WTC11 (cell line): ENCODE data around the gene CHRNG. TPM values are rescaled to one million over a fixed set of nuclear protein-coding genes. Genes with fewer than 3 reads are reported as not detected.

Experiments
- CREB1 ChIP-seq: sonication (generic); formaldehyde crosslinking; IDR thresholded peaks from 2 replicates; pipeline ENCODE4 v1.8.0; 2023; ENCODE audit warnings: mild to moderate bottlenecking, missing genetic modification reagents
- CREM ChIP-seq: sonication (generic); formaldehyde crosslinking; IDR thresholded peaks from 2 replicates; pipeline ENCODE4 v1.8.1; 2022; ENCODE audit warnings: mild to moderate bottlenecking, missing genetic modification reagents, moderate library complexity
- E2F4 ChIP-seq: sonication (generic); formaldehyde crosslinking; IDR thresholded peaks from 2 replicates; pipeline ENCODE4 v1.8.1; 2022; ENCODE audit warnings: low read depth, mild to moderate bottlenecking, moderate library complexity, missing genetic modification reagents, borderline replicate concordance
- EMX1 ChIP-seq: fragments of 250-450 bp; sonication (Bioruptor Pico); IDR thresholded peaks from 2 replicates; pipeline ENCODE4 v1.8.0; 2021; ENCODE audit warnings: mild to moderate bottlenecking
- ERG ChIP-seq: fragments of 250-450 bp; sonication (Bioruptor Pico); IDR thresholded peaks from 2 replicates; pipeline ENCODE4 v1.8.0; 2021; ENCODE audit warnings: mild to moderate bottlenecking
- ESRRA ChIP-seq: sonication (generic); formaldehyde crosslinking; IDR thresholded peaks from 2 replicates; pipeline ENCODE4 v1.8.1; 2022; ENCODE audit warnings: mild to moderate bottlenecking, missing genetic modification reagents, borderline replicate concordance
- FOXJ3 ChIP-seq: sonication (generic); formaldehyde crosslinking; IDR thresholded peaks from 2 replicates; pipeline ENCODE4 v1.9.0; 2021; ENCODE audit warnings: missing genetic modification reagents, mild to moderate bottlenecking, borderline replicate concordance
- HMGXB4 ChIP-seq: sonication (generic); formaldehyde crosslinking; IDR thresholded peaks from 2 replicates; pipeline ENCODE4 v1.8.1; 2023; ENCODE audit warnings: mild to moderate bottlenecking, moderate library complexity, missing genetic modification reagents
- JAZF1 ChIP-seq: fragments of 250-450 bp; sonication (Bioruptor Pico); IDR thresholded peaks from 2 replicates; pipeline ENCODE4 v1.9.0; 2021; ENCODE audit warnings: moderate library complexity, mild to moderate bottlenecking, inconsistent platforms
- NFATC4 ChIP-seq: fragments of 250-450 bp; sonication (Bioruptor Pico); IDR thresholded peaks from 2 replicates; pipeline ENCODE4 v1.9.0; 2021; ENCODE audit warnings: mild to moderate bottlenecking
- NR1H2 ChIP-seq: sonication (generic); formaldehyde crosslinking; IDR thresholded peaks from 2 replicates; pipeline ENCODE4 v1.9.0; 2021; ENCODE audit warnings: mild to moderate bottlenecking, moderate library complexity, missing genetic modification reagents
- NR2C2 ChIP-seq: sonication (generic); formaldehyde crosslinking; IDR thresholded peaks from 2 replicates; pipeline ENCODE4 v1.8.0; 2022; ENCODE audit warnings: mild to moderate bottlenecking, missing genetic modification reagents
- OVOL2 ChIP-seq: fragments of 250-450 bp; sonication (Bioruptor Pico); IDR thresholded peaks from 2 replicates; pipeline ENCODE4 v1.9.0; 2021; ENCODE audit warnings: mild to moderate bottlenecking, borderline replicate concordance
- PREB ChIP-seq: sonication (generic); formaldehyde crosslinking; IDR thresholded peaks from 2 replicates; pipeline ENCODE4 v1.8.1; 2022; ENCODE audit warnings: mild to moderate bottlenecking, missing genetic modification reagents, moderate library complexity, borderline replicate concordance
- RELA ChIP-seq: sonication (generic); formaldehyde crosslinking; IDR thresholded peaks from 2 replicates; pipeline ENCODE4 v1.8.1; 2022; ENCODE audit warnings: missing genetic modification reagents, mild to moderate bottlenecking, borderline replicate concordance
- SOX15 ChIP-seq: fragments of 250-450 bp; sonication (Bioruptor Pico); IDR thresholded peaks from 2 replicates; pipeline ENCODE4 v1.9.0; 2021; ENCODE audit warnings: mild to moderate bottlenecking
- USF1 ChIP-seq: sonication (generic); formaldehyde crosslinking; IDR thresholded peaks from 2 replicates; pipeline ENCODE4 v1.8.0; 2022; ENCODE audit warnings: mild to moderate bottlenecking, missing genetic modification reagents
- ZNF121 ChIP-seq: sonication (generic); formaldehyde crosslinking; IDR thresholded peaks from 2 replicates; pipeline ENCODE4 v1.8.0; 2023; ENCODE audit warnings: missing genetic modification reagents
- ZNF219 ChIP-seq: sonication (generic); formaldehyde crosslinking; IDR thresholded peaks from 2 replicates; pipeline ENCODE4 v1.8.0; 2023; ENCODE audit warnings: missing genetic modification reagents, mild to moderate bottlenecking, borderline replicate concordance
- ZNF232 ChIP-seq: sonication (generic); formaldehyde crosslinking; IDR thresholded peaks from 2 replicates; pipeline ENCODE4 v1.8.0; 2022; ENCODE audit warnings: mild to moderate bottlenecking, missing genetic modification reagents
- ZNF317 ChIP-seq: sonication (generic); formaldehyde crosslinking; IDR thresholded peaks from 2 replicates; pipeline ENCODE4 v1.8.1; 2023; ENCODE audit warnings: low read depth, mild to moderate bottlenecking, moderate library complexity, missing genetic modification reagents, borderline replicate concordance
- ZNF423 ChIP-seq: fragments of 250-450 bp; sonication (Bioruptor Pico); IDR thresholded peaks from 2 replicates; pipeline ENCODE4 v2.1.2; 2022; ENCODE audit warnings: mild to moderate bottlenecking, moderate library complexity
- total RNA-seq: library from RNA; stranded (reverse); gene quantifications from 3 replicates; pipeline ENCODE4 v1.2.3, GENCODE V29; 2021
- TF ChIP-seq, protein P1 (sequence below): sonication (generic); formaldehyde crosslinking; IDR thresholded peaks from 2 replicates; pipeline ENCODE4 v1.8.1; 2023; ENCODE audit warnings: mild to moderate bottlenecking, missing genetic modification reagents
- TF ChIP-seq, protein P2 (sequence below): sonication (generic); formaldehyde crosslinking; IDR thresholded peaks from 2 replicates; pipeline ENCODE4 v1.8.0; 2022; ENCODE audit warnings: mild to moderate bottlenecking, missing genetic modification reagents
- TF ChIP-seq, protein P3 (sequence below): sonication (generic); formaldehyde crosslinking; IDR thresholded peaks from 2 replicates; pipeline ENCODE4 v1.8.0; 2023; ENCODE audit warnings: mild to moderate bottlenecking, missing genetic modification reagents
- TF ChIP-seq, protein P4 (sequence below): sonication (generic); formaldehyde crosslinking; IDR thresholded peaks from 2 replicates; pipeline ENCODE4 v1.8.1; 2022; ENCODE audit warnings: mild to moderate bottlenecking, moderate library complexity, missing genetic modification reagents

The CHRNG gene
- total RNA-seq, 1 experiment from 2014 or later: 0.20 TPM

GRCh38 chr2:232550354-232551249 is 11.1 kb downstream of the CHRNG start, which contains the start of the genes EIF4E2 and TIGD1 (continued):
- TF ChIP-seq, protein P1, sequence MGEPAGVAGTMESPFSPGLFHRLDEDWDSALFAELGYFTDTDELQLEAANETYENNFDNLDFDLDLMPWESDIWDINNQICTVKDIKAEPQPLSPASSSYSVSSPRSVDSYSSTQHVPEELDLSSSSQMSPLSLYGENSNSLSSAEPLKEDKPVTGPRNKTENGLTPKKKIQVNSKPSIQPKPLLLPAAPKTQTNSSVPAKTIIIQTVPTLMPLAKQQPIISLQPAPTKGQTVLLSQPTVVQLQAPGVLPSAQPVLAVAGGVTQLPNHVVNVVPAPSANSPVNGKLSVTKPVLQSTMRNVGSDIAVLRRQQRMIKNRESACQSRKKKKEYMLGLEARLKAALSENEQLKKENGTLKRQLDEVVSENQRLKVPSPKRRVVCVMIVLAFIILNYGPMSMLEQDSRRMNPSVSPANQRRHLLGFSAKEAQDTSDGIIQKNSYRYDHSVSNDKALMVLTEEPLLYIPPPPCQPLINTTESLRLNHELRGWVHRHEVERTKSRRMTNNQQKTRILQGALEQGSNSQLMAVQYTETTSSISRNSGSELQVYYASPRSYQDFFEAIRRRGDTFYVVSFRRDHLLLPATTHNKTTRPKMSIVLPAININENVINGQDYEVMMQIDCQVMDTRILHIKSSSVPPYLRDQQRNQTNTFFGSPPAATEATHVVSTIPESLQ (CRISPR knock-in tag): no peak
- TF ChIP-seq NR1H2 (peak; percentile 57; the same call in 1 of the 2 replicates), SOX15 (CRISPR knock-in tag) (no peak), FOXJ3 (0 out of 2 replicates have a peak, but pooled peaks have one; percentile 42), ESRRA (peak; percentile 83; the same call in 1 of the 2 replicates), ZNF121 (CRISPR knock-in tag) (no peak), PREB (CRISPR knock-in tag) (peak; percentile 54; the same call in 1 of the 2 replicates), RELA (CRISPR knock-in tag) (no peak), ERG (CRISPR knock-in tag) (peak; percentile 61; the same call in 1 of the 2 replicates), EMX1 (CRISPR knock-in tag) (no peak), OVOL2 (CRISPR knock-in tag) (no peak), CREM (CRISPR knock-in tag) (peak; percentile 91), JAZF1 (CRISPR knock-in tag) (no peak), USF1 (peak; percentile 59; the same call in 1 of the 2 replicates), CREB1 (CRISPR knock-in tag) (peak; percentile 74; the same call in 1 of the 2 replicates), ZNF423 (CRISPR knock-in tag) (no peak), HMGXB4 (CRISPR knock-in tag) (peak; percentile 97), NFATC4 (CRISPR knock-in tag) (no peak), ZNF317 (CRISPR knock-in tag) (no peak), NR2C2 (CRISPR knock-in tag) (no peak), ZNF219 (CRISPR knock-in tag) (0 out of 2 replicates have a peak, but pooled peaks have one; percentile 5), ZNF232 (peak; percentile 90; the same call in 1 of the 2 replicates), E2F4 (CRISPR knock-in tag) (peak; percentile 16; the same call in 1 of the 2 replicates)
- TF ChIP-seq, protein P2, sequence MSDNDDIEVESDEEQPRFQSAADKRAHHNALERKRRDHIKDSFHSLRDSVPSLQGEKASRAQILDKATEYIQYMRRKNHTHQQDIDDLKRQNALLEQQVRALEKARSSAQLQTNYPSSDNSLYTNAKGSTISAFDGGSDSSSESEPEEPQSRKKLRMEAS (CRISPR knock-in tag): peak; percentile 94
- TF ChIP-seq, protein P3, sequence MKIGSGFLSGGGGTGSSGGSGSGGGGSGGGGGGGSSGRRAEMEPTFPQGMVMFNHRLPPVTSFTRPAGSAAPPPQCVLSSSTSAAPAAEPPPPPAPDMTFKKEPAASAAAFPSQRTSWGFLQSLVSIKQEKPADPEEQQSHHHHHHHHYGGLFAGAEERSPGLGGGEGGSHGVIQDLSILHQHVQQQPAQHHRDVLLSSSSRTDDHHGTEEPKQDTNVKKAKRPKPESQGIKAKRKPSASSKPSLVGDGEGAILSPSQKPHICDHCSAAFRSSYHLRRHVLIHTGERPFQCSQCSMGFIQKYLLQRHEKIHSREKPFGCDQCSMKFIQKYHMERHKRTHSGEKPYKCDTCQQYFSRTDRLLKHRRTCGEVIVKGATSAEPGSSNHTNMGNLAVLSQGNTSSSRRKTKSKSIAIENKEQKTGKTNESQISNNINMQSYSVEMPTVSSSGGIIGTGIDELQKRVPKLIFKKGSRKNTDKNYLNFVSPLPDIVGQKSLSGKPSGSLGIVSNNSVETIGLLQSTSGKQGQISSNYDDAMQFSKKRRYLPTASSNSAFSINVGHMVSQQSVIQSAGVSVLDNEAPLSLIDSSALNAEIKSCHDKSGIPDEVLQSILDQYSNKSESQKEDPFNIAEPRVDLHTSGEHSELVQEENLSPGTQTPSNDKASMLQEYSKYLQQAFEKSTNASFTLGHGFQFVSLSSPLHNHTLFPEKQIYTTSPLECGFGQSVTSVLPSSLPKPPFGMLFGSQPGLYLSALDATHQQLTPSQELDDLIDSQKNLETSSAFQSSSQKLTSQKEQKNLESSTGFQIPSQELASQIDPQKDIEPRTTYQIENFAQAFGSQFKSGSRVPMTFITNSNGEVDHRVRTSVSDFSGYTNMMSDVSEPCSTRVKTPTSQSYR (CRISPR knock-in tag): peak; percentile 82; the same call in 1 of the 2 replicates
- TF ChIP-seq, protein P4, sequence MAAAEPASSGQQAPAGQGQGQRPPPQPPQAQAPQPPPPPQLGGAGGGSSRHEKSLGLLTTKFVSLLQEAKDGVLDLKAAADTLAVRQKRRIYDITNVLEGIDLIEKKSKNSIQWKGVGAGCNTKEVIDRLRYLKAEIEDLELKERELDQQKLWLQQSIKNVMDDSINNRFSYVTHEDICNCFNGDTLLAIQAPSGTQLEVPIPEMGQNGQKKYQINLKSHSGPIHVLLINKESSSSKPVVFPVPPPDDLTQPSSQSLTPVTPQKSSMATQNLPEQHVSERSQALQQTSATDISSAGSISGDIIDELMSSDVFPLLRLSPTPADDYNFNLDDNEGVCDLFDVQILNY (CRISPR knock-in tag): peak; percentile 67; the same call in 1 of the 2 replicates
